Measurements from ENCODE around the gene RPL29. TPM values are rescaled to one million over a fixed set of nuclear protein-coding genes. Genes with fewer than 3 reads are reported as not detected.

RPL29 gene
- total and polyA plus RNA-seq, 2 donors (not counting 3 experiments of a cell fraction or from before 2014, with no cell fraction given), result 1,236 to 2,177 TPM

DNA sequence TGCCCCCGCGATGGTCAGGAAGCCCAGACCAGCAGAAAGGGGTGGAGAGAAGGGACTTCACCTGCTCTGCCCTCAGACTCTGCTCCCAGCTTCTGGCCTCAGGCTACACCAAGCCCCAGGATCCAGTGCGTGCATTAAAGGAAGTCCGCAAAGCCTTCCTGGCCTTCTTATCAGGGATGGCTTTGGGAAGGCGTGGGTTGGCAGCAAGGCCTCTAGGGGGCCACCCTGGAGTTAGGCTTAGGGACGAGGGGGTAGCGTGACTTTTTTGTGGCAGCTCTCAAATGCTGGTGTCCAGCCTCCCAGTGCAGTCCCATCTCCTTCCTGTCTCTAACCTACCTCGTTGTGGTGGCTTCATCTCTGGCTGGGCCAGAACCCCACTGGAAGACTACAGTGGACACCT is 18.9 kb upstream of the RPL29 start:
- POLR2A ChIA-PET, result no interaction called here
- intact Hi-C loops (cut with micrococcal nuclease), result loop anchor here (1.0 kb wide), 1 partner anchor 32 kb away; no protein-coding TSS in a partner anchor

More for the DNA sequence above, 18.9 kb upstream of the RPL29 start:
- no peaks in the 10 kb centered on the region for H3K9me1 ChIP-seq (replicated peaks; ENCODE audit: control insufficient read depth, extremely low read depth, insufficient read depth, low read length)
- no peaks in the 10 kb centered on the region for H3K9me3 ChIP-seq (replicated peaks; ENCODE audit: control insufficient read depth, insufficient read depth, low read length)
- H3K9ac ChIP-seq (replicated peaks; ENCODE audit: extremely low read depth, insufficient read depth, low read length), result no peak overlapping the region
- CTCF ChIA-PET, result interaction anchor here (0.8 to 5.8 kb wide), 5 partner anchors 11 to 42 kb away, joined by 3 to 59 read pairs (median 5); partner anchors contain the start of gene DUSP7
- peak overlapping the region; percentile 36 for H2AFZ ChIP-seq (ENCODE audit: low read depth, low read length)
- peaks cover 11% of the 10 kb centered on the region for H3K4me1 ChIP-seq (ENCODE audit: control insufficient read depth, extremely low read depth, insufficient read depth, low read length)
- H3K79me2 ChIP-seq (ENCODE audit: control insufficient read depth, insufficient read depth, low read length), result no peaks in the 10 kb centered on the region
- TF ChIP-seq, protein P1, sequence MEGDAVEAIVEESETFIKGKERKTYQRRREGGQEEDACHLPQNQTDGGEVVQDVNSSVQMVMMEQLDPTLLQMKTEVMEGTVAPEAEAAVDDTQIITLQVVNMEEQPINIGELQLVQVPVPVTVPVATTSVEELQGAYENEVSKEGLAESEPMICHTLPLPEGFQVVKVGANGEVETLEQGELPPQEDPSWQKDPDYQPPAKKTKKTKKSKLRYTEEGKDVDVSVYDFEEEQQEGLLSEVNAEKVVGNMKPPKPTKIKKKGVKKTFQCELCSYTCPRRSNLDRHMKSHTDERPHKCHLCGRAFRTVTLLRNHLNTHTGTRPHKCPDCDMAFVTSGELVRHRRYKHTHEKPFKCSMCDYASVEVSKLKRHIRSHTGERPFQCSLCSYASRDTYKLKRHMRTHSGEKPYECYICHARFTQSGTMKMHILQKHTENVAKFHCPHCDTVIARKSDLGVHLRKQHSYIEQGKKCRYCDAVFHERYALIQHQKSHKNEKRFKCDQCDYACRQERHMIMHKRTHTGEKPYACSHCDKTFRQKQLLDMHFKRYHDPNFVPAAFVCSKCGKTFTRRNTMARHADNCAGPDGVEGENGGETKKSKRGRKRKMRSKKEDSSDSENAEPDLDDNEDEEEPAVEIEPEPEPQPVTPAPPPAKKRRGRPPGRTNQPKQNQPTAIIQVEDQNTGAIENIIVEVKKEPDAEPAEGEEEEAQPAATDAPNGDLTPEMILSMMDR (IDR thresholded peaks at IDR 0.05; ENCODE audit: extremely low read depth in 1 of 2, insufficient read depth in 1 of 2, low read depth in 1 of 2, low read length in 2 of 2), result peak; percentile 33 to 39
- TF ChIP-seq EZH2 (IDR thresholded peaks at IDR 0.05; ENCODE audit: borderline replicate concordance, low read depth, low read length, severe bottlenecking), result no peak
- H3K4me3 ChIP-seq (replicated peaks in 1 of 3; ENCODE audit: insufficient read depth in 1 of 3, low read depth in 1 of 3, low read length in 3 of 3), result no peak overlapping the region
- H3K36me3 ChIP-seq (ENCODE audit: control insufficient read depth in 2 of 2, extremely low read depth in 1 of 2, insufficient read depth in 2 of 2, low read length in 2 of 2), result no peaks in the 10 kb centered on the region
- no peak overlapping the region for H3K4me2 ChIP-seq (ENCODE audit: insufficient read depth, low read length)
- H3K27ac ChIP-seq (ENCODE audit: insufficient read depth, low read depth, low read length), result no peak overlapping the region
- no peaks in the 10 kb centered on the region for H3K27me3 ChIP-seq (ENCODE audit: control insufficient read depth in 2 of 2, insufficient read depth in 2 of 2, low read length in 2 of 2)
- FAIRE-seq (no peak), DNase-seq (ENCODE audit: low read depth, low spot score) (no peak)
- dilution Hi-C loops (cut with MboI; ENCODE audit: extremely low pct_ligation_motif_present, low sequenced_read_pairs), result no loop called here
- no peaks in the 10 kb centered on the region for H4K20me1 ChIP-seq (replicated peaks; ENCODE audit: control insufficient read depth, extremely low read depth, insufficient read depth, low read length)
- BruUV-seq (replicated peaks), result no TSS peak

Measured in endothelial cell of umbilical vein (primary cell).